ENCODE results near the gene GIPR.
"Not testable (repeated sequence)": the region's sequence is repeated elsewhere in the genome, so short reads cannot be mapped to it uniquely, and the experiment has no call there.

DNA sequence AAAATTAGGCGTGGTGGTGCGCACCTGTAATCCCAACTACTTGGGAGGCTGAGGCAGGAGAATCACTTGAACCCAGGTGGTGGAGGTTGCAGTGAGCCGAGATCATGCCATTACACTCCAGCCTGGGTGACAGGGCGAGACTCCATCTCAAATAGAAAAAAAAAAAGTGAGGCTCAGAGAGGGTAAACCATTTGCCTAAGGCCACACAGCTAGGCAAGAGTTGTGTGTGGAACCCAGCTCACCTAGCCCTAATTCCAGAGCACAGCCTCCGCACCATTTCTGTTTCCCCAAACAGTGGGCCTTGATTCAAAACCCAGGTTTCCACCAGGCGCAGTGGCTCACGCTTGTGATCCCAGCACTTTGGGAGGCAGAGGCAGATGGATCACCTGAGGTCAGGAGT is 39.8 kb upstream of the GIPR start:
- TF ChIP-seq, protein P1, sequence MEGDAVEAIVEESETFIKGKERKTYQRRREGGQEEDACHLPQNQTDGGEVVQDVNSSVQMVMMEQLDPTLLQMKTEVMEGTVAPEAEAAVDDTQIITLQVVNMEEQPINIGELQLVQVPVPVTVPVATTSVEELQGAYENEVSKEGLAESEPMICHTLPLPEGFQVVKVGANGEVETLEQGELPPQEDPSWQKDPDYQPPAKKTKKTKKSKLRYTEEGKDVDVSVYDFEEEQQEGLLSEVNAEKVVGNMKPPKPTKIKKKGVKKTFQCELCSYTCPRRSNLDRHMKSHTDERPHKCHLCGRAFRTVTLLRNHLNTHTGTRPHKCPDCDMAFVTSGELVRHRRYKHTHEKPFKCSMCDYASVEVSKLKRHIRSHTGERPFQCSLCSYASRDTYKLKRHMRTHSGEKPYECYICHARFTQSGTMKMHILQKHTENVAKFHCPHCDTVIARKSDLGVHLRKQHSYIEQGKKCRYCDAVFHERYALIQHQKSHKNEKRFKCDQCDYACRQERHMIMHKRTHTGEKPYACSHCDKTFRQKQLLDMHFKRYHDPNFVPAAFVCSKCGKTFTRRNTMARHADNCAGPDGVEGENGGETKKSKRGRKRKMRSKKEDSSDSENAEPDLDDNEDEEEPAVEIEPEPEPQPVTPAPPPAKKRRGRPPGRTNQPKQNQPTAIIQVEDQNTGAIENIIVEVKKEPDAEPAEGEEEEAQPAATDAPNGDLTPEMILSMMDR (IDR thresholded peaks at IDR 0.05), result not testable (repeated sequence)
- not testable (repeated sequence) for TF ChIP-seq EP300, POLR2A, POLR2AphosphoS5 (IDR thresholded peaks at IDR 0.05)
